ENCODE measurements around the gene ZBED1. TPM values are rescaled to one million over a fixed set of nuclear protein-coding genes. Genes with fewer than 3 reads are reported as not detected.
"Not testable (repeated sequence)": the region's sequence is repeated elsewhere in the genome, so short reads cannot be mapped to it uniquely, and the experiment has no call there.

Gene ZBED1
- total RNA-seq, 1 donor from 2014 or later = 40.2 TPM

DNA sequence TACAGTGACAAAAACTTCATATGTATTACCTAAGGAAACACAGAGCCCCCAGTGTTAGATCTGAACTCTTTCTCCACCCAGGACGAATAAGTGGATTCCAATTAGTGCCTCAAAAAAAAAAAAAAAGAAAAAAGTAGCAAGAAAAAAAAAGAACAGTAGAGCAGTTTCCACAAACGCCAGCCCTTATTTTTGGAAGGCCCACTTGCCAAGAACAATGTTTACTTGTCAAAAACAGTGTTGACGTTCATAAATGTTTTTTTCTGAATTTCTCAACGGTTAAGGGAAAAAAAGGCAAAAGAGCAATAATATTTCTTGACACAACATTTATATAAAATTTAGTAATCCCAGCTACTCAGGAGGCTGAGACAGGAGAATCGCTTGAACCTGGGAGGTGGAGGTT, 38.7 kb downstream of the ZBED1 start:
- TF ChIP-seq, protein P1, sequence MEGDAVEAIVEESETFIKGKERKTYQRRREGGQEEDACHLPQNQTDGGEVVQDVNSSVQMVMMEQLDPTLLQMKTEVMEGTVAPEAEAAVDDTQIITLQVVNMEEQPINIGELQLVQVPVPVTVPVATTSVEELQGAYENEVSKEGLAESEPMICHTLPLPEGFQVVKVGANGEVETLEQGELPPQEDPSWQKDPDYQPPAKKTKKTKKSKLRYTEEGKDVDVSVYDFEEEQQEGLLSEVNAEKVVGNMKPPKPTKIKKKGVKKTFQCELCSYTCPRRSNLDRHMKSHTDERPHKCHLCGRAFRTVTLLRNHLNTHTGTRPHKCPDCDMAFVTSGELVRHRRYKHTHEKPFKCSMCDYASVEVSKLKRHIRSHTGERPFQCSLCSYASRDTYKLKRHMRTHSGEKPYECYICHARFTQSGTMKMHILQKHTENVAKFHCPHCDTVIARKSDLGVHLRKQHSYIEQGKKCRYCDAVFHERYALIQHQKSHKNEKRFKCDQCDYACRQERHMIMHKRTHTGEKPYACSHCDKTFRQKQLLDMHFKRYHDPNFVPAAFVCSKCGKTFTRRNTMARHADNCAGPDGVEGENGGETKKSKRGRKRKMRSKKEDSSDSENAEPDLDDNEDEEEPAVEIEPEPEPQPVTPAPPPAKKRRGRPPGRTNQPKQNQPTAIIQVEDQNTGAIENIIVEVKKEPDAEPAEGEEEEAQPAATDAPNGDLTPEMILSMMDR (IDR thresholded peaks at IDR 0.05; ENCODE audit: unreplicated experiment) = no peak
- Mint-ChIP-seq H3K9me3 (ENCODE audit: unreplicated experiment) (no peaks in the 10 kb centered on the region), H3K4me1 (ENCODE audit: unreplicated experiment) (no peaks in the 10 kb centered on the region), H3K27ac (ENCODE audit: unreplicated experiment) (no peak overlapping the region), H3K27me3 (ENCODE audit: unreplicated experiment) (no peaks in the 10 kb centered on the region), H3K4me3 (ENCODE audit: unreplicated experiment) (no peak overlapping the region), H3K36me3 (ENCODE audit: low read depth, unreplicated experiment) (no peaks in the 10 kb centered on the region)
- DNase-seq (ENCODE audit: low spot score) = no peak

DNA sequence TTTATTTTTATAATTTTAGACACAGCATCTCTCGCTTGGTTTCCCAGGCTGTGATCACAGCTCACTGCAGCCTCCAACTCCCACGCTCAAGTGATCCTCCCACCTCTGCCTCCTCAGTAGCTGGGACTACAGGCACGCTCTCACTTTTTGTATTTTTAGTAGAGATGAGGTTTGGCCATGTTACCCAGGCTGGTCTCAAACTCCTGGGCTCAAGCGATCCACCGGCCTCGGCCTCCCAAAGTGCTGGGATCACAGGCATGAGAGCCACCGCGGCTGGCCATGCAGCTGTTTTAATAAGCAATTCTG, 39.1 kb downstream of the ZBED1 start:
- Mint-ChIP-seq H3K4me3 (ENCODE audit: unreplicated experiment) (no peak overlapping the region), H3K9me3 (ENCODE audit: unreplicated experiment) (no peaks in the 10 kb centered on the region), H3K27ac (ENCODE audit: unreplicated experiment) (no peak overlapping the region), H3K4me1 (ENCODE audit: unreplicated experiment) (no peaks in the 10 kb centered on the region), H3K36me3 (ENCODE audit: low read depth, unreplicated experiment) (no peaks in the 10 kb centered on the region), H3K27me3 (ENCODE audit: unreplicated experiment) (no peaks in the 10 kb centered on the region)
- TF ChIP-seq, protein P1 (IDR thresholded peaks at IDR 0.05; ENCODE audit: unreplicated experiment) = no peak
- no peak for DNase-seq (ENCODE audit: low spot score)

GRCh38 chrX:2460821-2461710, 39.7 kb downstream of the ZBED1 start:
- H3K4me1 Mint-ChIP-seq (ENCODE audit: unreplicated experiment); H3K27me3 Mint-ChIP-seq (ENCODE audit: unreplicated experiment); H3K27ac Mint-ChIP-seq (ENCODE audit: unreplicated experiment); H3K9me3 Mint-ChIP-seq (ENCODE audit: unreplicated experiment); H3K4me3 Mint-ChIP-seq (ENCODE audit: unreplicated experiment); DNase-seq (ENCODE audit: low spot score); H3K36me3 Mint-ChIP-seq (ENCODE audit: low read depth, unreplicated experiment): not testable (repeated sequence)

DNA sequence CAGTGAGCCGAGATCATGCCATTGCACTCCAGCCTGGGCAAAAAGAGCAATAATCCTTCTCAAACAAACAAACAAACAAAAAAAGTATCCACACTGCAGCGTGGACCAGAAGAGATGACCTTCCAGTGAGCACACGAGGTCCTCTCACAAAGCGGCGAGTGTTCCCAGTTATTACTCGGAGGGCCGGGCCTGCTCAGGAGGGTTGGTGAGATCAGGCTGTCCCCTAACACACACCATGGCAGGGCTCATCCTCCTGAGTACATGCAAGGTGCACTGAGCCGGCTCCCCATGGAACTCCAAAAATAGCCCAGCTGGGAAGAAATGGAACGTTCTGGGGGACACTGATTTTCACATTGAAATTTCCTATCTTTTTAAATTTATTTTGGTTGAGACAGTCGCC, 40.7 kb downstream of the ZBED1 start:
- H3K4me3 Mint-ChIP-seq (ENCODE audit: unreplicated experiment); H3K36me3 Mint-ChIP-seq (ENCODE audit: low read depth, unreplicated experiment); H3K4me1 Mint-ChIP-seq (ENCODE audit: unreplicated experiment); H3K27me3 Mint-ChIP-seq (ENCODE audit: unreplicated experiment); DNase-seq (ENCODE audit: low spot score); H3K9me3 Mint-ChIP-seq (ENCODE audit: unreplicated experiment); H3K27ac Mint-ChIP-seq (ENCODE audit: unreplicated experiment): not testable (repeated sequence)

DNA sequence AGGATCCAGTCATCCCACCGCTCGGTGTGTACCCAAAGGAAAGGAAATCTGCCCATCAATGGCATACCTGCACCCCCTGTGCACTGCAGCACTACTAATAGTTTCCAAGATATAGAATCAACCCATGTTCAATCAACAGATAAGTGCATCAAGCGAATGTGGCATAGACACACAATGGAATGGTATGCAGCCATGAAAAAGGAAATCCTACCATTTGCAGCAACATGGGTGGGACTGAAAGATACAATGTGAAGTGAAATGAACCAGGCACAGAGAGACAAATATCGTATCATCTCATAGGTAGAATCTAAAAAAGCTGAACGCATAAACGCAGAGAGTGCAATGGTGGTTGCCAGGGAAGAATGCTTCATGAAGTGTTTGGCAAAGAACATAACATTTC, 42.5 kb downstream of the ZBED1 start:
- TF ChIP-seq, protein P1 (IDR thresholded peaks at IDR 0.05; ENCODE audit: unreplicated experiment) = no peak
- H3K9me3 Mint-ChIP-seq (ENCODE audit: unreplicated experiment) = no peaks in the 10 kb centered on the region
- H3K36me3 Mint-ChIP-seq (ENCODE audit: low read depth, unreplicated experiment) = no peaks in the 10 kb centered on the region
- no peaks in the 10 kb centered on the region for H3K27me3 Mint-ChIP-seq (ENCODE audit: unreplicated experiment)
- H3K27ac Mint-ChIP-seq (ENCODE audit: unreplicated experiment) = no peak overlapping the region
- no peak for DNase-seq (ENCODE audit: low spot score)
- no peaks in the 10 kb centered on the region for H3K4me1 Mint-ChIP-seq (ENCODE audit: unreplicated experiment)
- H3K4me3 Mint-ChIP-seq (ENCODE audit: unreplicated experiment) = no peak overlapping the region

DNA sequence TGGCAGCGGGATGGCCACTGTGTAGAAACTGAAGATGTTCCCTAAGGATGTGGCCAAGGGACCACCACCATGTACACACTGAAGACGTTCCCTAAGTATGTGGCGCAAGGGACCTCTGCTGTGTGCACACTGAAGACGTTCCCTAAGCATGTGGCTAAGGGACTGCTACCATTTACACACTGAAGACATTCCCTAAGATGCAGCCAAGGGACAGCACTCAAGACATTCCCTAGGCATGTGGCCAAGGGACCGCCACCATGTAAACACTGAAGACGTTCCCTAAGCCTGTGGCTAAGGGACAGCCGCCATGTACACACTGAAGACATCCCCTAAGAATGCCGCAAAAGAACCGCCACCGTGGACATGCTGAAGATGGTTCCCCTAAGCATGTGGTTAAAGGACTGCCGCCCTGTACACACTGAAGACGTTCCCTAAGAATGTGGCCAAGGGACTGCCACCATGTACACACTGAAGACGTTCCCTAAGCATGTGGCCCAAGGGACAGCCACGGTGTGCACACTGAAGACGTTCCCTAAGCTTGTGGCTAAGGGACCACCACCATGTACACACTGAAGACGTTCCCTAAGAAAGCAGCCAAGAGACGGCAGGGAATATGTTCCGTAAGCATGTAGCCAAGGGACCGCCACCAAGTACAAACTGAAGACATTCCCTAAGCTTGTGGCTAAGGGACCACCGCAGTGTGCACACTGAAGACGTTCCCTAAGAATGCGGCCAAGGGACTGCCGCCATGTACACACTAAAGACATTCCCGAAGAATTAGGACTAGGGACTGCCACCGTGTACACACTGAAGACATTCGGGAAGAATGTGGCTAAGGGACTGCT, 43.3 kb downstream of the ZBED1 start:
- Mint-ChIP-seq H3K9me3 (ENCODE audit: unreplicated experiment) (no peaks in the 10 kb centered on the region), H3K27ac (ENCODE audit: unreplicated experiment) (no peak overlapping the region), H3K27me3 (ENCODE audit: unreplicated experiment) (peaks cover 3% of the 10 kb centered on the region), H3K36me3 (ENCODE audit: low read depth, unreplicated experiment) (no peaks in the 10 kb centered on the region), H3K4me1 (ENCODE audit: unreplicated experiment) (no peaks in the 10 kb centered on the region), H3K4me3 (ENCODE audit: unreplicated experiment) (no peak overlapping the region)
- no peak for DNase-seq (ENCODE audit: low spot score)
- TF ChIP-seq, protein P1 (IDR thresholded peaks at IDR 0.05; ENCODE audit: unreplicated experiment) = no peak

DNA sequence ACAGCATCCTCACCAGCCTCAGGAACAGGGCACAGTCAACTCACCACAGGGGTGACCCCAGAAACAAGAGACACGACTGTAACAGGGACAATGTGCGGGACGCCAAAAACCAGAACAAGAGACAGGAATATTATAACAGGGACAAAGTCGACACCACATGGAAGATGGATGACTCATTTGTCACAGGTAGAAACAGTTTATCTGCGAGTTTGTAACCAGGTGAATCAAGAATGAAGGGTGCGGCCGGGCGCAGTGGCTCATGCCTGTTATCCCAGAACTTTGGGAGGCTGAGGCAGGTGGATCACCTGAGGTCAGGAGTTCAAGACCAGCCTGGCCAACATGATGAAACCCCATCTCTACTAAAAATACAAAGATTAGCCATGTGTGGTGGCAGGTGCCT, 44.7 kb downstream of the ZBED1 start:
- H3K4me3 Mint-ChIP-seq (ENCODE audit: unreplicated experiment); H3K4me1 Mint-ChIP-seq (ENCODE audit: unreplicated experiment); H3K27ac Mint-ChIP-seq (ENCODE audit: unreplicated experiment); DNase-seq (ENCODE audit: low spot score); H3K27me3 Mint-ChIP-seq (ENCODE audit: unreplicated experiment); H3K36me3 Mint-ChIP-seq (ENCODE audit: low read depth, unreplicated experiment); H3K9me3 Mint-ChIP-seq (ENCODE audit: unreplicated experiment): not testable (repeated sequence)

- DNase-seq (ENCODE audit: low spot score); H3K27me3 Mint-ChIP-seq (ENCODE audit: unreplicated experiment); H3K9me3 Mint-ChIP-seq (ENCODE audit: unreplicated experiment); H3K4me3 Mint-ChIP-seq (ENCODE audit: unreplicated experiment); H3K36me3 Mint-ChIP-seq (ENCODE audit: low read depth, unreplicated experiment); H3K27ac Mint-ChIP-seq (ENCODE audit: unreplicated experiment); H3K4me1 Mint-ChIP-seq (ENCODE audit: unreplicated experiment): not testable (repeated sequence)
These were observed 46.2 kb downstream of the ZBED1 start for GRCh38 chrX:2454620-2455019.

Data from endothelial cell (in vitro differentiated cells).